BJ (cell line): ENCODE results near the gene ARHGEF38. TPM values are rescaled to one million over a fixed set of nuclear protein-coding genes. Genes with fewer than 3 reads are reported as not detected.
"Not testable (repeated sequence)": the region's sequence is repeated elsewhere in the genome, so short reads cannot be mapped to it uniquely, and the experiment has no call there.

Experiments used
- CTCF ChIA-PET: fragments of 350-600 bp; formaldehyde crosslinking; extraction: SDS; loops from one replicate; lab custom pipeline; 2021; ENCODE audit warnings: antibody characterized with exemption, inconsistent platforms; lab: Yijun Ruan, JAX
- POLR2A ChIA-PET: fragments of 300-600 bp; sonication (Branson Sonifier 250); formaldehyde crosslinking; extraction: SDS; loops from one replicate; lab custom pipeline; 2021; ENCODE audit warnings: antibody characterized with exemption; lab: Charles Lee
- DNase-seq: peaks from one replicate; pipeline ENCODE4 v3.0.0-alpha.2; 2011; ENCODE audit warnings: low read depth
- H3K27me3 ChIP-seq: 2 replicates; pipeline ENCODE4 v1.6.0; 2011; ENCODE audit warnings: low read length; ENCODE audit not compliant: control insufficient read depth, insufficient read depth
- H3K36me3 ChIP-seq: 2 replicates; pipeline ENCODE4 v1.5.1; 2011; ENCODE audit warnings: low read length; ENCODE audit not compliant: control insufficient read depth, insufficient read depth
- H3K4me3 ChIP-seq: 2 replicates; pipeline ENCODE4 v1.5.1; 2011; ENCODE audit warnings: low read depth, mild to moderate bottlenecking, control low read depth, low read length
- CTCF ChIP-seq: IDR thresholded peaks from 2 replicates; pipeline ENCODE4 v1.5.1; 2011; ENCODE audit warnings: low read depth, mild to moderate bottlenecking, control low read depth, inconsistent platforms, low read length, moderate library complexity; ENCODE audit not compliant: insufficient read depth
- polyA plus RNA-seq: library from polyadenylated mRNA; depleted of rRNA; stranded (reverse); fragments of >200 nt; gene quantifications from 2 replicates; pipeline ENCODE4 v1.2.3, GENCODE V29; 2011

ARHGEF38 gene
- polyA plus RNA-seq, 1 experiment, result not detected

GRCh38 chr4:105600951-105601350, 48.5 kb downstream of the ARHGEF38 start:
- no peak for TF ChIP-seq CTCF
- no peaks in the 10 kb centered on the region for H3K36me3 ChIP-seq
- H3K27me3 ChIP-seq, result no peaks in the 10 kb centered on the region
- CTCF ChIA-PET, result no interaction called here
- POLR2A ChIA-PET, result no interaction called here
- DNase-seq, result no peak
- no peak overlapping the region for H3K4me3 ChIP-seq

DNA sequence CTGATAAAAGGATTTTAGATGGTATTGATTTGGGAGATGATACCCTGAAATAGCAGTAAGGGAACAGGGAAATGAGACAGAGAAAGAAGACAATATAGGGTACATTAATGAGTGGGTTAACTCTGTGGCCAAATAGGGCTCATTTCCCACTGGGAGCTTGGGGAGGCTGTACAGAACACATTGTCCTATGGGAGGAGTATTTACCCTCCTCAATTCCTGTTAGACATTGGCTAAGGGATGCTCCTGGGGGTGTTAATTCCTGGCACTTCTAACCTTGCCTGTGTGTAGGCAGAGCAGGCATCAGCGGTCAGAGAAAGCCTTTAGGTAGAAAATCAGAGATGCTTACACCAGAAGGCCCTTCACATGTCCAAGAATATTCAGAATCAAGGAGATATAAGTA, 49.0 kb downstream of the ARHGEF38 start:
- ChIA-PET POLR2A (no interaction called here), CTCF (no interaction called here)
- no peak for TF ChIP-seq CTCF
- Histone ChIP-seq H3K27me3 (no peaks in the 10 kb centered on the region), H3K4me3 (no peak overlapping the region), H3K36me3 (no peaks in the 10 kb centered on the region)
- no peak for DNase-seq

DNA sequence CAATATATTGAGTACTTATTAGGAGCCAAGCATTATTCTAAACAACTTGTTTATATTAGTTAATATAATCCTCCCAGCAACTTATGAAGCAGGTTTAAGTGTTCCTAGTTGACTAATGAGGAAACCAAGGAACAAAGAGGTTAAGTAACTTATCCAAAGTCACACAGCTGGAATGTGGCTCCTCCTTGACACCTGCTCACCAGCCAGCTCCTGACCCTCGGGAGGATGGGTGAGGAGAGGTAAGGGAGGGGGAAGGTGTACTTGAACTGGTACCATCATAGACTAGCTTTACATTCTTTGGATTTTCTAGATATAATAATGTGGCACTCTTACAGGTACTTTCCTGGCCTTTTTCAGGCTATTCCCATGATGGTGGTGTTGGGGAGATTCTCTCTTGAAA, 50.7 kb downstream of the ARHGEF38 start:
- POLR2A ChIA-PET, result no interaction called here
- Histone ChIP-seq H3K27me3 (no peaks in the 10 kb centered on the region), H3K4me3 (no peak overlapping the region), H3K36me3 (no peaks in the 10 kb centered on the region)
- DNase-seq, result no peak
- CTCF ChIA-PET, result no interaction called here
- TF ChIP-seq CTCF, result no peak

GRCh38 chr4:105605493-105605892, 53.1 kb downstream of the ARHGEF38 start:
- TF ChIP-seq CTCF, result no peak
- no peak for DNase-seq
- Histone ChIP-seq H3K27me3 (no peaks in the 10 kb centered on the region), H3K4me3 (no peak overlapping the region), H3K36me3 (no peaks in the 10 kb centered on the region)
- POLR2A ChIA-PET, result no interaction called here
- CTCF ChIA-PET, result no interaction called here

DNA sequence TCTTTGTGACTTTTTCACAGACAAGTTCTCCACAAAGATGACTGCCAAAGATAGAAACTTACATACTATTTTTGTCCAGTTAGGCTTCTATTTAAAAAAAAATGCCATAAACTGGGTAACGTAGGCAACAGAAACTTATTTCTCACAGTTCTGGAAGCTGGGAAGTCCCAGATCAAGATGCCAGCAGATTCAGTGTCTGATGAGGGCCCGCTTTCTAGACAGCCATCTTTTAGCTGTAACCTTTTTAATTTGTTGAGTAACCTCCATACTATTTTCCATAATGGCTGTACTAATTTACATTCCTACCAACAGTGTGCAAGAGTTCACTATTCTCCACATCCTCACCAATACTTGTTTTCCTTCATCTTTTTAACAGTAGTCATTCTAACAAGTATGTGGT, 55.5 kb downstream of the ARHGEF38 start:
- Histone ChIP-seq H3K36me3 (no peaks in the 10 kb centered on the region), H3K27me3 (no peaks in the 10 kb centered on the region), H3K4me3 (no peak overlapping the region)
- no peak for DNase-seq
- ChIA-PET CTCF (interaction anchor here (0.6 to 1.6 kb wide), 2 partner anchors 14 to 168 kb away, joined by 3 to 4 read pairs; no protein-coding TSS in a partner anchor), POLR2A (no interaction called here)
- no peak for TF ChIP-seq CTCF

DNA sequence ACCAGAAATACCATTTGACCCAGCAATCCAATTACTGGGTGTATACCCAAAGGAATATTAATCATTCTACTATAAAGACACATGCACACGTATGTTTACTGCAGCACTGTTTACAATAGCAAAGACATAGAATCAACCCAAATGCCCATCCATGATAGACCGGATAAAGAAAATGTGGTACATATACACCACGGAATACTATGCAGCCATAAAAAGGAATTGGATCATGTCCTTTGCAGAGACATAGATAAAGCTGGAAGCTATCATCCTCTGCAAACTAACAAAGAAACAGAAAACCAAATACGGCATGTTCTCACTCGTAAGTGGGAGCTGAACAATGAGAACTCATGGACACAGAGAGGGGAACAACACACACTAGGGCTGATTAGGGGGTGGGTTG, 57.4 kb downstream of the ARHGEF38 start:
- POLR2A ChIA-PET, H3K27me3 ChIP-seq, H3K36me3 ChIP-seq, DNase-seq, H3K4me3 ChIP-seq, CTCF ChIA-PET: not testable (repeated sequence)
